Trophoblast cell (in vitro differentiated cells and primary cell): ENCODE data around the gene VSIG4.

Source experiments
- DNase-seq, 2 donors: peaks; one replicate each; pipeline ENCODE4 v3.0.0-alpha.2; 2016
- H2AFZ ChIP-seq: 2 replicates; pipeline ENCODE4 v1.6.1; 2013; ENCODE audit warnings: low read length, moderate library complexity, mild to moderate bottlenecking; ENCODE audit not compliant: insufficient read depth, poor library complexity
- H2AK5ac ChIP-seq: 2 replicates; pipeline ENCODE4 v1.6.1; 2013; ENCODE audit warnings: mild to moderate bottlenecking, low read length
- H2BK120ac ChIP-seq: 2 replicates; pipeline ENCODE4 v1.6.1; 2013; ENCODE audit warnings: low read length, mild to moderate bottlenecking, moderate library complexity; ENCODE audit not compliant: insufficient read depth, poor library complexity
- H2BK12ac ChIP-seq: 2 replicates; pipeline ENCODE4 v1.6.1; 2013; ENCODE audit warnings: mild to moderate bottlenecking, low read length, moderate library complexity
- H2BK5ac ChIP-seq: 2 replicates; pipeline ENCODE4 v1.6.1; 2013; ENCODE audit warnings: low read length, low read depth, moderate library complexity, mild to moderate bottlenecking; ENCODE audit not compliant: poor library complexity
- H3K14ac ChIP-seq: 2 replicates; pipeline ENCODE4 v1.6.1; 2013; ENCODE audit warnings: mild to moderate bottlenecking, low read length
- H3K18ac ChIP-seq: 2 replicates; pipeline ENCODE4 v1.6.1; 2013; ENCODE audit warnings: mild to moderate bottlenecking, low read length
- H3K23ac ChIP-seq: 2 replicates; pipeline ENCODE4 v1.6.1; 2013; ENCODE audit warnings: low read length
- H3K27ac ChIP-seq: 2 replicates; pipeline ENCODE4 v1.5.1; 2013; ENCODE audit warnings: low read depth, mild to moderate bottlenecking, inconsistent platforms, low read length, moderate library complexity
- H3K27me3 ChIP-seq: 2 replicates; pipeline ENCODE4 v1.6.1; 2013; ENCODE audit warnings: inconsistent platforms, mild to moderate bottlenecking, low read length, moderate library complexity; ENCODE audit not compliant: insufficient read depth
- H3K36me3 ChIP-seq, 2 experiments: 1 replicate in 1 of 2; 2 replicates in 1 of 2; pipeline ENCODE4 v1.6.1; 2013; ENCODE audit warnings: low read length in 2 of 2, mild to moderate bottlenecking in 2 of 2, moderate library complexity in 1 of 2; ENCODE audit not compliant: insufficient read depth in 2 of 2, control insufficient read depth in 1 of 2
- H3K4ac ChIP-seq: 2 replicates; pipeline ENCODE4 v1.6.1; 2013; ENCODE audit warnings: low read depth, mild to moderate bottlenecking, low read length, moderate library complexity
- H3K4me1 ChIP-seq, 2 experiments: 1 replicate in 1 of 2; 2 replicates in 1 of 2; pipeline ENCODE4 v1.6.1; 2013; ENCODE audit warnings: low read length in 2 of 2, mild to moderate bottlenecking in 2 of 2, moderate library complexity in 1 of 2; ENCODE audit not compliant: insufficient read depth in 2 of 2, control insufficient read depth in 1 of 2
- H3K4me2 ChIP-seq: 2 replicates; pipeline ENCODE4 v1.6.1; 2013; ENCODE audit warnings: inconsistent platforms, mild to moderate bottlenecking, low read length, moderate library complexity
- H3K4me3 ChIP-seq: 2 replicates; pipeline ENCODE4 v1.5.1; 2013; ENCODE audit warnings: mild to moderate bottlenecking, low read depth, low read length, inconsistent platforms
- H3K79me1 ChIP-seq: one replicate; pipeline ENCODE4 v1.6.1; 2013; ENCODE audit warnings: low read length
- H3K79me2 ChIP-seq: 2 replicates; pipeline ENCODE4 v1.6.1; 2013; ENCODE audit warnings: low read length, mild to moderate bottlenecking; ENCODE audit not compliant: control insufficient read depth, insufficient read depth, poor library complexity
- H3K9ac ChIP-seq: 2 replicates; pipeline ENCODE4 v1.6.1; 2013; ENCODE audit warnings: mild to moderate bottlenecking, low read length
- H3K9me3 ChIP-seq: 2 replicates; pipeline ENCODE4 v1.6.1; 2013; ENCODE audit warnings: low read depth, mild to moderate bottlenecking, control low read depth, inconsistent platforms, low read length; ENCODE audit not compliant: insufficient read depth
- H4K12ac ChIP-seq: 2 replicates; pipeline ENCODE4 v1.6.1; 2013; ENCODE audit warnings: low read depth, mild to moderate bottlenecking, low read length, moderate library complexity
- H4K8ac ChIP-seq: 2 replicates; pipeline ENCODE4 v1.6.1; 2013; ENCODE audit warnings: low read depth, mild to moderate bottlenecking, low read length, moderate library complexity
- H4K91ac ChIP-seq: one replicate; pipeline ENCODE4 v1.6.1; 2013; ENCODE audit warnings: low read depth, mild to moderate bottlenecking, low read length, moderate library complexity
- WGBS: extraction: QIAGEN DNeasy Blood & Tissue Kit; methylation state at CpG from one replicate; pipeline ENCODE4 v1.1.7; 2013; ENCODE audit warnings: missing lambda C conversion rate; ENCODE audit not compliant: insufficient read length, insufficient coverage; ENCODE audit errors: extremely low coverage; 5-methylcytosine and 5-hydroxymethylcytosine counted together

Gene VSIG4

GRCh38 chrX:66024570-66024969, 15.3 kb downstream of the VSIG4 start:
- WGBS, result no CpG with 5 or more reads among the region's 2 CpGs

GRCh38 chrX:66024092-66024467, 15.8 kb downstream of the VSIG4 start:
- Histone ChIP-seq H3K36me3 (no peaks in the 10 kb centered on the region), H2AK5ac (no peak overlapping the region), H4K91ac (no peak overlapping the region), H3K79me1 (no peaks in the 10 kb centered on the region), H3K4me1 (no peaks in the 10 kb centered on the region), H3K18ac (no peak overlapping the region), H3K9me3 (no peaks in the 10 kb centered on the region), H3K23ac (no peak overlapping the region), H2AFZ (no peak overlapping the region), H4K8ac (no peak overlapping the region), H2BK120ac (no peak overlapping the region), H3K4me3 (no peak overlapping the region), H3K4ac (no peak overlapping the region), H2BK5ac (no peak overlapping the region), H3K14ac (no peak overlapping the region), H3K9ac (no peak overlapping the region), H2BK12ac (no peak overlapping the region), H3K27ac (no peak overlapping the region), H3K4me2 (no peak overlapping the region), H3K27me3 (no peaks in the 10 kb centered on the region), H3K79me2 (no peaks in the 10 kb centered on the region), H4K12ac (no peak overlapping the region)
- WGBS, result no CpG with 5 or more reads among the region's 1 CpG
- DNase-seq, result no peak

More at GRCh38 chrX:66024570-66024969, 15.3 kb downstream of the VSIG4 start:
- Histone ChIP-seq H2BK5ac (no peak overlapping the region), H3K4me3 (no peak overlapping the region), H3K18ac (no peak overlapping the region), H3K27ac (no peak overlapping the region), H3K4me2 (no peak overlapping the region), H3K9me3 (no peaks in the 10 kb centered on the region), H3K36me3 (no peaks in the 10 kb centered on the region), H4K8ac (no peak overlapping the region), H2BK120ac (no peak overlapping the region), H2AFZ (no peak overlapping the region), H3K4me1 (no peaks in the 10 kb centered on the region), H4K12ac (no peak overlapping the region), H2AK5ac (no peak overlapping the region), H2BK12ac (no peak overlapping the region), H3K79me1 (no peaks in the 10 kb centered on the region), H3K4ac (no peak overlapping the region), H3K27me3 (no peaks in the 10 kb centered on the region), H3K9ac (no peak overlapping the region), H3K79me2 (no peaks in the 10 kb centered on the region), H4K91ac (no peak overlapping the region), H3K14ac (no peak overlapping the region), H3K23ac (no peak overlapping the region)
- no peak for DNase-seq

DNA sequence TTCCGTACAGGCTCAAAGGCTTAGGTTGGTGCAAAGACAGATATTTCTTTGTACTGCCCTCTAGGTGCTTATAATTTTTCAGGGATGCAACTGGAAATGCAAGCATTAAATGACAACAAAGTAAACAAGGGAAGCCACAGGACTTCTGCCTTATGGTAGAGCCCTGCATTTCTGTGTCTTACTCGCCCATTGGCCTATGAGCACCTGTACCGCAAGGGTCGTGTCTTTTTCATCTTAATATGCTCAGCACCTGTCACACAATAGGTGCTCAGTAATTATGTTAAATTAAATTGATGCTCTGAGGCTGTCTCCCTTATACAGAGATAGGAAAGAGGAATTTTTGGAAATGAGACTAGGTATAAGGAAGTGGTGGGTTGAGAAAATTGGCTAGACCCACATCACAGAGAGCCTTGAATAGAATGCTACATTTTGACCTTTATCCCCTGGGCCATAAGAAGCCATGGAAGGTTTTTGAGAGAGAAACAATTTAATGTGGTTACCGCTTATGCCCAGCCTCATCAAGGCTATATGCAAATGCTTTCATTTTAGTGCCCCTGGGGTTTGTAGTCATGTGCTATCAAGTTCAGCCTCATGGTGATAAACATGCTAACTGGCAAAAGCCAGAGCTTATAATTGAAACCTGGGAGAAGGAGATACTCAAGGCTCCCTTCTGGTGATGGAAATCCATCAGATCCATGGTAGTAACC, 16.3 kb downstream of the VSIG4 start:
- DNase-seq, result no peak
- no peak overlapping the region for H3K14ac ChIP-seq
- no peak overlapping the region for H2BK12ac ChIP-seq
- H3K79me2 ChIP-seq, result no peaks in the 10 kb centered on the region
- H3K27me3 ChIP-seq, result no peaks in the 10 kb centered on the region
- H4K8ac ChIP-seq, result no peak overlapping the region
- H3K27ac ChIP-seq, result no peak overlapping the region
- no peaks in the 10 kb centered on the region for H3K9me3 ChIP-seq
- H3K4ac ChIP-seq, result no peak overlapping the region
- H3K36me3 ChIP-seq, result no peaks in the 10 kb centered on the region
- no peak overlapping the region for H4K91ac ChIP-seq
- no peak overlapping the region for H2BK120ac ChIP-seq
- H3K4me3 ChIP-seq, result no peak overlapping the region
- H3K4me1 ChIP-seq, result no peaks in the 10 kb centered on the region
- no CpG with 5 or more reads among the region's 5 CpGs for WGBS
- no peak overlapping the region for H3K18ac ChIP-seq
- no peak overlapping the region for H2AFZ ChIP-seq
- H3K4me2 ChIP-seq, result no peak overlapping the region
- no peak overlapping the region for H3K23ac ChIP-seq
- no peak overlapping the region for H2AK5ac ChIP-seq
- no peaks in the 10 kb centered on the region for H3K79me1 ChIP-seq
- H3K9ac ChIP-seq, result no peak overlapping the region
- H2BK5ac ChIP-seq, result no peak overlapping the region
- H4K12ac ChIP-seq, result no peak overlapping the region

- no CpG with 5 or more reads among the region's 5 CpGs for WGBS
- H2BK5ac ChIP-seq, result no peak overlapping the region
Observed at GRCh38 chrX:66022632-66023384, 17.1 kb downstream of the VSIG4 start.

More at GRCh38 chrX:66022632-66023384, 17.1 kb downstream of the VSIG4 start:
- H3K9ac ChIP-seq, result no peak overlapping the region
- H3K27ac ChIP-seq, result no peak overlapping the region
- no peak overlapping the region for H3K18ac ChIP-seq
- H4K91ac ChIP-seq, result no peak overlapping the region
- no peaks in the 10 kb centered on the region for H3K4me1 ChIP-seq
- H3K4ac ChIP-seq, result no peak overlapping the region
- H3K79me1 ChIP-seq, result no peaks in the 10 kb centered on the region
- H3K14ac ChIP-seq, result no peak overlapping the region
- no peak overlapping the region for H3K4me2 ChIP-seq
- H3K79me2 ChIP-seq, result no peaks in the 10 kb centered on the region
- H3K27me3 ChIP-seq, result no peaks in the 10 kb centered on the region
- no peak overlapping the region for H3K4me3 ChIP-seq
- H2BK12ac ChIP-seq, result no peak overlapping the region
- no peak for DNase-seq
- no peaks in the 10 kb centered on the region for H3K9me3 ChIP-seq
- no peak overlapping the region for H2BK120ac ChIP-seq
- no peak overlapping the region for H3K23ac ChIP-seq
- H2AFZ ChIP-seq, result no peak overlapping the region
- H2AK5ac ChIP-seq, result no peak overlapping the region
- H4K12ac ChIP-seq, result no peak overlapping the region
- no peaks in the 10 kb centered on the region for H3K36me3 ChIP-seq
- H4K8ac ChIP-seq, result no peak overlapping the region
